Liver (tissue), 9 donors: Measurements from ENCODE around the gene RAD9A. TPM values are rescaled to one million over a fixed set of nuclear protein-coding genes. Genes with fewer than 3 reads are reported as not detected.

ENCODE experiments used
- DNase-seq: peaks from one replicate; pipeline ENCODE4 v3.0.0-alpha.2; 2017; ENCODE audit warnings: low spot score
- H3K27ac ChIP-seq, 2 donors: one replicate each; pipeline ENCODE4 v1.7.0; 2013; ENCODE audit warnings: inconsistent platforms in 2 of 2, low read length in 2 of 2, control low read depth in 1 of 2, low read depth in 1 of 2, mild to moderate bottlenecking in 1 of 2
- H3K27me3 ChIP-seq, 4 donors: one replicate each; pipeline versions ENCODE4 v1.6.1 to v1.7.0; 2013; ENCODE audit warnings: low read length in 3 of 4, inconsistent platforms in 1 of 4, mild to moderate bottlenecking in 1 of 4, moderate library complexity in 1 of 4; ENCODE audit not compliant: control insufficient read depth in 4 of 4, insufficient read depth in 4 of 4
- H3K36me3 ChIP-seq, 4 donors: one replicate each; pipeline versions ENCODE4 v1.6.1 to v1.7.0; 2013; ENCODE audit warnings: low read length in 3 of 4, mild to moderate bottlenecking in 3 of 4, low read depth in 1 of 4, moderate library complexity in 1 of 4; ENCODE audit not compliant: control insufficient read depth in 4 of 4, insufficient read depth in 3 of 4
- H3K4me1 ChIP-seq, 4 donors: one replicate each; pipeline versions ENCODE4 v1.6.1 to v1.7.0; 2013; ENCODE audit warnings: low read length in 3 of 4, mild to moderate bottlenecking in 3 of 4, moderate library complexity in 1 of 4; ENCODE audit not compliant: control insufficient read depth in 4 of 4, insufficient read depth in 4 of 4
- H3K4me3 ChIP-seq, 3 donors: one replicate each; pipeline versions ENCODE4 v1.6.1 to v1.7.0; 2013; ENCODE audit warnings: low read length in 3 of 3, control low read depth in 1 of 3, low read depth in 1 of 3, mild to moderate bottlenecking in 1 of 3
- H3K9ac ChIP-seq, 2 donors: one replicate each; pipeline ENCODE4 v1.7.0; 2013; ENCODE audit warnings: low read length in 2 of 2, mild to moderate bottlenecking in 2 of 2, moderate library complexity in 2 of 2, control low read depth in 1 of 2, low read depth in 1 of 2
- H3K9me3 ChIP-seq, 4 donors: one replicate each; pipeline versions ENCODE4 v1.6.1 to v1.7.0; 2013; ENCODE audit warnings: low read length in 3 of 4; ENCODE audit not compliant: control insufficient read depth in 4 of 4
- CTCF ChIP-seq: fragments of 150-350 bp; IDR thresholded peaks from 2 replicates; pipeline ENCODE4 v1.5.1; 2017; ENCODE audit warnings: improper control_type of control experiment, low read depth, low read length; ENCODE audit not compliant: missing input control
- EGR1 ChIP-seq, 2 donors: IDR thresholded peaks; 2 replicates each; pipeline ENCODE4 v1.6.1; 2016 to 2018; ENCODE audit warnings: antibody characterized with exemption in 2 of 2, low read depth in 2 of 2
- FOXA1 ChIP-seq: IDR thresholded peaks from 2 replicates; pipeline ENCODE4 v1.6.1; 2016; ENCODE audit warnings: antibody characterized with exemption
- FOXA2 ChIP-seq: IDR thresholded peaks from 2 replicates; pipeline ENCODE4 v1.6.1; 2016; ENCODE audit warnings: antibody characterized with exemption
- GABPA ChIP-seq, 2 donors: IDR thresholded peaks in 1 of 2; conservative IDR thresholded peaks in 1 of 2; 2 replicates each; pipeline ENCODE4 v1.6.1; 2016; ENCODE audit warnings: antibody characterized with exemption in 2 of 2, mild to moderate bottlenecking in 1 of 2, moderate library complexity in 1 of 2
- HNF4A ChIP-seq, 2 donors: conservative IDR thresholded peaks; 2 replicates each; pipeline ENCODE4 v1.6.1; 2016; ENCODE audit warnings: antibody characterized with exemption in 2 of 2, mild to moderate bottlenecking in 2 of 2
- HNF4G ChIP-seq: IDR thresholded peaks from 2 replicates; pipeline ENCODE4 v1.6.1; 2016; ENCODE audit warnings: antibody characterized with exemption
- JUND ChIP-seq, 2 donors: IDR thresholded peaks; 2 replicates each; pipeline ENCODE4 v1.6.1; 2016; ENCODE audit warnings: antibody characterized with exemption in 2 of 2
- MAX ChIP-seq: IDR thresholded peaks from 2 replicates; pipeline ENCODE4 v1.6.1; 2016; ENCODE audit warnings: antibody characterized with exemption
- NR2F2 ChIP-seq: IDR thresholded peaks from 2 replicates; pipeline ENCODE4 v1.6.1; 2016; ENCODE audit warnings: antibody characterized with exemption
- RAD21 ChIP-seq, 2 donors: IDR thresholded peaks; 2 replicates each; pipeline ENCODE4 v1.6.1; 2016; ENCODE audit warnings: antibody characterized with exemption in 2 of 2, mild to moderate bottlenecking in 2 of 2
- RXRA ChIP-seq, 2 donors: IDR thresholded peaks; 2 replicates each; pipeline ENCODE4 v1.6.1; 2017 to 2018; ENCODE audit warnings: antibody characterized with exemption in 2 of 2, mild to moderate bottlenecking in 1 of 2
- SP1 ChIP-seq: IDR thresholded peaks from 2 replicates; pipeline ENCODE4 v1.6.1; 2018; ENCODE audit warnings: antibody characterized with exemption, mild to moderate bottlenecking
- TAF1 ChIP-seq: conservative IDR thresholded peaks from 2 replicates; pipeline ENCODE4 v1.6.1; 2016; ENCODE audit warnings: antibody characterized with exemption, mild to moderate bottlenecking
- YY1 ChIP-seq: IDR thresholded peaks from 2 replicates; pipeline ENCODE4 v1.6.1; 2016; ENCODE audit warnings: antibody characterized with exemption, mild to moderate bottlenecking
- ZBTB33 ChIP-seq: IDR thresholded peaks from 2 replicates; pipeline ENCODE4 v1.6.1; 2016; ENCODE audit warnings: antibody characterized with exemption
- WGBS: extraction: QIAGEN DNeasy Blood & Tissue Kit; methylation state at CpG from one replicate; pipeline ENCODE4 v1.1.7; 2013; 5-methylcytosine and 5-hydroxymethylcytosine counted together
- polyA plus RNA-seq, 2 donors: library from polyadenylated mRNA; stranded (reverse) in 1 of 2; unstranded in 1 of 2; fragments of 200-250 nt in 1 of 2; fragments of >200 nt in 1 of 2; fragmentation: Nextera tagmentation in 1 of 2; extraction: Ambion mirVana in 1 of 2; gene quantifications; one replicate each; pipeline versions ENCODE4 v1.2.1 to v1.2.3, GENCODE V29; 2013 to 2015
- total RNA-seq, 2 donors: library from RNA; depleted of rRNA; stranded (reverse); fragments of >200 nt; gene quantifications; one replicate each; pipeline ENCODE4 v1.2.3, GENCODE V29; 2014
- TF ChIP-seq, protein P1 (sequence below): IDR thresholded peaks from 2 replicates; pipeline ENCODE4 v1.6.1; 2016; ENCODE audit warnings: antibody characterized with exemption
- TF ChIP-seq, protein P2 (sequence below): IDR thresholded peaks from 2 replicates; pipeline ENCODE4 v1.6.1; 2016; ENCODE audit warnings: antibody characterized with exemption, mild to moderate bottlenecking
- donor health status: healthy.
- donor health status: healthy.
- donor health status: healthy.
- donor health status: healthy.
- donor health status: healthy.

RAD9A gene
- total RNA-seq (1 to 10 TPM; 5.9 to 8.6 TPM), polyA plus RNA-seq (1 to 10 TPM; 4.5 to 5.4 TPM)

GRCh38 chr11:67391304-67392182, at the start of gene RAD9A:
RAD9A (plus strand) TSS chr11:67391986; CDS start chr11:67392045, 59 bp downstream.
- WGBS: under 1% methylated on average over 75 of the region's 75 CpGs
- Histone ChIP-seq H3K4me1 (peaks cover 0 to 22% (median 16%) of the 10 kb centered on the region in 4 donors), H3K4me3 (peak within 1 kb of the TSS; percentile 81 to 94 (median 85)), H3K9ac (peak within 1 kb of the TSS; percentile 53 to 59), H3K27me3 (no peaks in the 10 kb centered on the region), H3K9me3 (no peaks in the 10 kb centered on the region), H3K27ac (peak within 1 kb of the TSS; percentile 57 to 63), H3K36me3 (peaks cover 0 to 11% (median 6%) of the 10 kb centered on the region in 4 donors)
- TF ChIP-seq RXRA (IDR thresholded peaks at IDR 0.05) (no peak), NR2F2 (no peak), JUND (IDR thresholded peaks at IDR 0.05) (no peak), ZBTB33 (no peak), EGR1 (IDR thresholded peaks at IDR 0.05; ENCODE audit: low read depth in 2 of 2) (no peak), FOXA2 (no peak), FOXA1 (no peak), HNF4A (conservative IDR thresholded peaks at IDR 0.05) (peak in 1 of 2 donors; percentile 36), SP1 (peak; percentile 64), TAF1 (no peak), YY1 (peak; percentile 32), CTCF (no peak), MAX (no peak), GABPA (IDR thresholded peaks at IDR 0.05 in 1 of 2, conservative IDR thresholded peaks at IDR 0.05 in 1 of 2) (no peak), HNF4G (no peak), RAD21 (IDR thresholded peaks at IDR 0.05) (peak in 1 of 2 donors; percentile 29)
- TF ChIP-seq, protein P1, sequence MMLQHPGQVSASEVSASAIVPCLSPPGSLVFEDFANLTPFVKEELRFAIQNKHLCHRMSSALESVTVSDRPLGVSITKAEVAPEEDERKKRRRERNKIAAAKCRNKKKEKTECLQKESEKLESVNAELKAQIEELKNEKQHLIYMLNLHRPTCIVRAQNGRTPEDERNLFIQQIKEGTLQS: no peak
- TF ChIP-seq, protein P2, sequence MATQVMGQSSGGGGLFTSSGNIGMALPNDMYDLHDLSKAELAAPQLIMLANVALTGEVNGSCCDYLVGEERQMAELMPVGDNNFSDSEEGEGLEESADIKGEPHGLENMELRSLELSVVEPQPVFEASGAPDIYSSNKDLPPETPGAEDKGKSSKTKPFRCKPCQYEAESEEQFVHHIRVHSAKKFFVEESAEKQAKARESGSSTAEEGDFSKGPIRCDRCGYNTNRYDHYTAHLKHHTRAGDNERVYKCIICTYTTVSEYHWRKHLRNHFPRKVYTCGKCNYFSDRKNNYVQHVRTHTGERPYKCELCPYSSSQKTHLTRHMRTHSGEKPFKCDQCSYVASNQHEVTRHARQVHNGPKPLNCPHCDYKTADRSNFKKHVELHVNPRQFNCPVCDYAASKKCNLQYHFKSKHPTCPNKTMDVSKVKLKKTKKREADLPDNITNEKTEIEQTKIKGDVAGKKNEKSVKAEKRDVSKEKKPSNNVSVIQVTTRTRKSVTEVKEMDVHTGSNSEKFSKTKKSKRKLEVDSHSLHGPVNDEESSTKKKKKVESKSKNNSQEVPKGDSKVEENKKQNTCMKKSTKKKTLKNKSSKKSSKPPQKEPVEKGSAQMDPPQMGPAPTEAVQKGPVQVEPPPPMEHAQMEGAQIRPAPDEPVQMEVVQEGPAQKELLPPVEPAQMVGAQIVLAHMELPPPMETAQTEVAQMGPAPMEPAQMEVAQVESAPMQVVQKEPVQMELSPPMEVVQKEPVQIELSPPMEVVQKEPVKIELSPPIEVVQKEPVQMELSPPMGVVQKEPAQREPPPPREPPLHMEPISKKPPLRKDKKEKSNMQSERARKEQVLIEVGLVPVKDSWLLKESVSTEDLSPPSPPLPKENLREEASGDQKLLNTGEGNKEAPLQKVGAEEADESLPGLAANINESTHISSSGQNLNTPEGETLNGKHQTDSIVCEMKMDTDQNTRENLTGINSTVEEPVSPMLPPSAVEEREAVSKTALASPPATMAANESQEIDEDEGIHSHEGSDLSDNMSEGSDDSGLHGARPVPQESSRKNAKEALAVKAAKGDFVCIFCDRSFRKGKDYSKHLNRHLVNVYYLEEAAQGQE: no peak
- peak; percentile 96 for DNase-seq
